ENCODE data around the gene HOXC6.

HOXC6 gene

DNA sequence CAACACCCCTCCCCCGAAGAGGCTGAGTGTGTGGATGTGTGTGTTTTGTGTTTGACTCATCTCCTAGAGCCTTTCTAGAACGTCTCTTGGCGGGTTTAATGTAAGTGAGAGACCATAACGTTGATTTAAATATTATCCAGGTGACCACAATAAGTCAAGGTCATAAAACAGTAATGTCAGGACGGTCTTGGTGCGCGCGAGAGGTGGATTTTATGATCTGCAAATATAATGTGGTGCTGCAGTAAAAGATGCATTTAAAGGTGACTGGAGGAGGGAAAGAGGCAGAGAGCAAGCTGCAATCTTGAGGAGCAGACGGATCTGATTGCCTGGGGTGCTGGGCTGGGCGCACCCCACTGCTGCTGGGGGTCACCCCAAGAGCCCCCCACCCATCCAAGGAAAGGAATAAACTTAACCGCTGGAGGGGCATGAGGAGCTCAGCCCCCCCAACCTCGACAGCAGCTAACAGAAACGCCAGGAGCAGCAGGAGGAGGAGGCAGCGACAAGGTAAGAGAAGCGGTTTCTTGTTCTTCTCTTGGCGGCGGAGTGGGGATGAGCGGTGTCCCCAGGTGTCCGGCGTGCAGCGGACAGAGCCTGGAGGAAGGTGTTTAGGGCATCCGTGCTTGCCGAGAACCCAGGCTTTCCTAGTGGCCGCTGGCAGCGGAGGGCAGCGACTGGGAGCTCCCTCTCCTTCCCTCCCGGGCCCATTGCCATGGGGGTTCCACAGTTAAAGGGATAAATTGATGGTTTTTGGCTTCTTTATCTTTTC lies 37.7 kb upstream of the HOXC6 start:
- DNase-seq (ENCODE audit: low read depth in 2 of 2), result peak; percentile 77 to 80

DNA sequence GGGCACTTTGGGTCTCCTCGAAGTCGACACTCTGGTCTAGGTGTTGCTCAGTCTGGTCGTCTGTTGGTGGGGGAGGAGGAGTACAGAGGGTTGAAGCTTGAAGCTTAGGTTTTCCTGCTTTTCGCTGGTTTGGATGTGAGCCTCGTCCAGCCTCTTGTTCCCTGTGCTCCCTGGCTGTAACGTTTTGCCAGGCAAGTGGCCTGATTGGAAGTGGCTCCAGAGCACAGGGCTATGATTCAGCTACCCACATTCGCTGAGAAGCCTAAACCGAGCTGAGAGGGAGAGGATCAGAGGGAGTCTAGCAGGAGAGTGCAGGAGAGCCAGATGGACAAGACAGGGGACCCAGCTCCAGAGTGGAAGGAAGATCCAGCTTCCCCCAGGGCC lies 37.2 kb upstream of the HOXC6 start:
- no peak for DNase-seq (ENCODE audit: low read depth in 2 of 2)

DNA sequence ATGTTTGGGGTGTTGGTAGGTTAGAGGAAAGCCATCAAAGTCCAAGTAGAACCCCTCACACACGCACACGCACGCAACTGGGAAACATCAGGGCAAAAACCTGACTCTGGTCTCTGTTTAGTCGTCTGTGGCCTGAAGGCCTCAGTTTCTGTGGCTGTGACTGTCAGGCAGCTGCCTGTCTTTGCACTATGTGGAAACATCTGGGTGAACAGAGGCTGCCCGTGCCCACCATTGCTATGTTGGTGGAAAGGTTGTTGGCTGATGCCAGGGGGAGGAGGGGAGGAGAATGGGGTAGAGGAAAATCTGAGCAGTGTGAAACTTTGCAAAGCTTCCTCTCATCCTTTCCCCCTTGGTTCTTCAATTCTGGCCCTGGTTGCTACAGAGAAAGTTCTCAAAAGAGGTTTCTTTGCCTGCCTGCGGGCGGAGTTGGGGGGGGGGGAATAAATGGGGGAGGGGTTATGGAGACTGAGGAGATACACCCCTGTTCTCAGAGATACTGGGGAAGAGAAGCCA lies 35.8 kb upstream of the HOXC6 start:
- no peak for DNase-seq (ENCODE audit: low read depth in 2 of 2)

GRCh38 chr12:53993162-53994008 lies 34.9 kb upstream of the HOXC6 start:
- no peak for DNase-seq (ENCODE audit: low read depth in 2 of 2)

- DNase-seq (ENCODE audit: low read depth in 2 of 2), result no peak
Measured at GRCh38 chr12:53994009-53994263, 34.3 kb upstream of the HOXC6 start.

- DNase-seq (ENCODE audit: low read depth in 2 of 2), result no peak
Measured at GRCh38 chr12:53994264-53995001, 33.8 kb upstream of the HOXC6 start.

GRCh38 chr12:53995002-53995377 lies 33.2 kb upstream of the HOXC6 start:
- DNase-seq (ENCODE audit: low read depth in 2 of 2), result no peak

GRCh38 chr12:53995378-53996239 lies 32.6 kb upstream of the HOXC6 start:
- no peak for DNase-seq (ENCODE audit: low read depth in 2 of 2)

GRCh38 chr12:53996240-53997203 lies 31.7 kb upstream of the HOXC6 start:
- no peak for DNase-seq (ENCODE audit: low read depth in 2 of 2)

GRCh38 chr12:53997204-53998109 lies 30.8 kb upstream of the HOXC6 start:
- no peak for DNase-seq (ENCODE audit: low read depth in 2 of 2)

GRCh38 chr12:53998110-53998899 lies 29.9 kb upstream of the HOXC6 start:
- no peak for DNase-seq (ENCODE audit: low read depth in 2 of 2)

- DNase-seq (ENCODE audit: low read depth in 2 of 2), result no peak
Measured at GRCh38 chr12:53998900-53999236, 29.4 kb upstream of the HOXC6 start.

DNA sequence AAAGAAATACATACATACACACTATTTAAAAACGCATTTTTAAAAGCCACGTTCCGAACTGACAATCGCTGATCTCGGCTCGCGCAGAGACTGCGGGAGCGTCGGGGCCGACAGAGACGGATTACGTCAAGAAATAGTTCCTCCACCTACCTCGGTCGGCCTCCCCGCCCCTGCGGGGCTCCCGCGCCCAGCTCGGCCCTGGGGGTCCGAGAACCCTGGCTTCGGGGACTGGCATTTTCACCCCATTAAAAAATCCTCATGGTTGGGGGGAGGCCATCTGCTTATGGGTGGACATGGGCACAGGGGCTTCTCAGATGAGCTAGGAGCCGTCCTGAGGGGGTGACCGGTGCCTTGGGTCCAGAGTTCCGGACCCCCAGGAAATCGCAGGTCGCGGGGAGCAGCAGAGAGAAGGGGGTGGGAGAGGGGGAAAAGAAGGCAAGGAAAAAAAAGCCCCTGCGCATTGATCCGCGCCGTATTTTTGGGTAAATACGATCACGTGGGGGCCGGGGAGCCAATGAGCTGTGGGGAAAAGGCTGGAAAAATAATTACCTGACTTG lies 28.6 kb upstream of the HOXC6 start:
- peak; percentile 82 for DNase-seq (ENCODE audit: low read depth in 2 of 2)

DNA sequence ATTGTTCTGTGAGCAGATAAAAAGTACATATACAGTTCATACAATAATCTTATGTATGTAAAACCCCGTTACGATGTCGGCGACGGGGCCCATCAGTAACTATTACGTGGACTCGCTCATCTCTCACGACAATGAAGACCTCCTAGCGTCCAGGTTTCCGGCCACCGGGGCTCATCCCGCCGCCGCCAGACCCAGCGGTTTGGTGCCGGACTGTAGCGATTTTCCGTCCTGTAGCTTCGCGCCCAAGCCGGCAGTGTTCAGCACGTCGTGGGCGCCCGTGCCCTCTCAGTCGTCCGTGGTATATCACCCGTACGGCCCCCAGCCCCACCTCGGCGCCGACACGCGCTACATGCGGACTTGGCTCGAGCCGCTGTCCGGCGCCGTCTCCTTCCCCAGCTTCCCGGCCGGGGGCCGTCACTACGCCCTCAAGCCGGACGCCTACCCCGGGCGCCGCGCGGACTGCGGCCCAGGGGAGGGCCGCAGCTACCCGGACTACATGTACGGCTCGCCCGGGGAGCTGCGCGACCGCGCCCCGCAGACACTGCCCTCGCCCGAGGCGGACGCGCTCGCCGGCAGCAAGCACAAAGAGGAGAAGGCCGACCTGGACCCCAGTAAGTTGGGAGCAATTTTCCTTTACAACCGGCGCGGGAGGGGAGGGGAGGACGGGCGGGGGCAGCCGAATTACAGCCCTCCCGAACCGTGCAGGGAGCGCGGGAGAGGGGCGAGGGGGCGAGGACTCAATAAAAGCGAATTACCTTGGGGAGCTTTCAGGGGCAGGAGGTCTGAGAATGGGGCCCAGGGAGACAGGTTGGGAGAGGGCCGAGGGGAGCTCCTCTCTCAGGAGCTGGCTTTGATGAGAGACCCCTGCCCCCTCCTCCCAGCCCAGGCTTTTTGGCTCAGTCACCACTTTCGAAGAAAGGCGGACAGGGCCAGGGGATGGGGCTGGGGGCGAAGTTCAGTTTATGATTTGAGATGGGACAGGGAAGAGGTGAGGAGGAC lies 27.8 kb upstream of the HOXC6 start, which contains the start of gene HOXC9:
HOXC9 (plus strand) TSS at position 46 of the 999 bp plus-strand sequence; CDS start at position 74, 28 bp downstream.
- DNase-seq (ENCODE audit: low read depth in 2 of 2), result no peak

DNA sequence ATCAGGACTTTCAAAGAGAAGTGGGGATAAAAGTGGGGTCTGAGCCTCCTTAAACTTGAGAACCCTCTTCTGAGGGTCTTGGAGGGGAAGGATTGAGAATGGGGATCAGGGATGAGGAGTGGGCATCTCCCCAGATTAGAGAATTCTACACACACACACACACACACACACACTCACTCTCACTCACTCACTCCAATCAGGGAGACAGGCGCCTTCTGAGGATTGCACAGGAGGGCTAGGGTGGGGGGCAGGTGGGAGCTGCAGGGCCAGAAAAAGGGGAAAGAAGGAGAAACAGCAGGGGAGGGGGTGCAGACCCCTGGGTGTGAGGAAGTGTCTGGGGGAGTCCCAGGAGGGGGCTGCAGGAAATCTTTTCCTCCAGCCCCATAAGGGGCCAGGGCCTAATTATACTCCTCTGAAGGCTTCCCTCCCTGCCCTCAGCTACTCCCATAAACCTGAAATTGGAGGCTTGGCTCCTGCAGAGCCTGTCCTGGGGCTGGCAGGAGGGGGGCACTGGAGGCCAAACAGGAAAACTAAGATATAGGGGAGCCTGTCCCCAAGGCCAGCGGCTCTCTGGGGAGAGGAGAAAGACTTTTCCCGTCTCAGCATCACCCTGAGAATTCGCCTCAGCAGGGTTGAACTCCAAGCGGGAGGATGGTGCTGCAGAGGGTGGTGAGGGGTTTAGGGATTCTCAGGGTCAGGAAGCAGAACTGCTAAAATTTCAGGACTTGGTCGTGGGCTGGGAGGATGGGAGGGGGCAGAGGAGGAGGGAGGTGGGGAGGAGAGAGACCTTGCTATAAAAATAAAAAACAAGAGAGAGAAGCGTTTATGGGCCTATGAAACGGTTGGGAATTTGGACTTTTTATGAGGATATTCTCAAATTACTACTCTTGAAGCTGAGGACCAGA lies 26.7 kb upstream of the HOXC6 start:
- no peak for DNase-seq (ENCODE audit: low read depth in 2 of 2)
